ENCODE results near the gene PELI3.

- no peak for TF ChIP-seq EP300 (IDR thresholded peaks at IDR 0.05; ENCODE audit: borderline replicate concordance in 1 of 2, low read depth in 2 of 2, low read length in 2 of 2)
- TF ChIP-seq TCF12 (IDR thresholded peaks at IDR 0.05; ENCODE audit: low read depth, low read length): no peak
Measured at GRCh38 chr11:66429983-66430602, 36.6 kb upstream of the PELI3 start.
